Activated T-helper 1 cell treated with Interleukin-2 at 50 U/mL for 16 hours (primary cell): Measurements from ENCODE around the gene FAM236D.
"Not testable (repeated sequence)": the region's sequence is repeated elsewhere in the genome, so short reads cannot be mapped to it uniquely, and the experiment has no call there.

Source experiments
- DNase-seq: peaks from one replicate; pipeline ENCODE4 v3.0.0-alpha.2; 2020; ENCODE audit warnings: low read depth

FAM236D gene

GRCh38 chrX:72808110-72808509 is at the start of gene FAM236D:
Gene FAM236D, minus strand, starts transcription at chrX:72808210. Its CDS starts 100 bp downstream, at chrX:72808110.
- DNase-seq: not testable (repeated sequence)

GRCh38 chrX:72837532-72837931 is 29.5 kb upstream of the FAM236D start:
- not testable (repeated sequence) for DNase-seq

GRCh38 chrX:72830701-72831100 is 22.7 kb upstream of the FAM236D start:
- not testable (repeated sequence) for DNase-seq

GRCh38 chrX:72790390-72790789 is 17.6 kb downstream of the FAM236D start:
- DNase-seq: not testable (repeated sequence)

- not testable (repeated sequence) for DNase-seq
Measured at GRCh38 chrX:72788142-72788541, 19.9 kb downstream of the FAM236D start.

GRCh38 chrX:72783964-72784363 is 24.0 kb downstream of the FAM236D start:
- DNase-seq: not testable (repeated sequence)

- DNase-seq: not testable (repeated sequence)
Measured at GRCh38 chrX:72783365-72783936, 24.6 kb downstream of the FAM236D start.

- DNase-seq: not testable (repeated sequence)
Measured at GRCh38 chrX:72782560-72782959, 25.4 kb downstream of the FAM236D start, which contains the start of gene FAM236B. Gene FAM236B, minus strand, starts transcription at chrX:72782660. Its CDS starts 100 bp downstream, at chrX:72782560.

- DNase-seq: not testable (repeated sequence)
Measured at GRCh38 chrX:72778146-72778545, 29.9 kb downstream of the FAM236D start.

GRCh38 chrX:72777467-72777790 is 30.6 kb downstream of the FAM236D start:
- DNase-seq: not testable (repeated sequence)

GRCh38 chrX:72776653-72777466 is 31.1 kb downstream of the FAM236D start, which contains the start of gene DMRTC1B:
Gene DMRTC1B, plus strand, starts transcription at chrX:72776890. Its CDS starts 68,246 bp downstream, at chrX:72845136.
- DNase-seq: not testable (repeated sequence)

GRCh38 chrX:72760454-72760853 is 47.6 kb downstream of the FAM236D start:
- not testable (repeated sequence) for DNase-seq
